GM10266 (cell line): ENCODE measurements around the gene KTN1.

Experiments
- DNase-seq: peaks from one replicate; pipeline ENCODE4 v3.0.0; 2012; ENCODE audit errors: extremely low spot score
- TF ChIP-seq, protein P1 (sequence below): IDR thresholded peaks from 2 replicates; pipeline ENCODE4 v1.5.1; 2012; ENCODE audit warnings: mild to moderate bottlenecking, low read depth; ENCODE audit not compliant: control insufficient read depth, insufficient read depth; ENCODE audit errors: missing control alignments

KTN1 gene

DNA sequence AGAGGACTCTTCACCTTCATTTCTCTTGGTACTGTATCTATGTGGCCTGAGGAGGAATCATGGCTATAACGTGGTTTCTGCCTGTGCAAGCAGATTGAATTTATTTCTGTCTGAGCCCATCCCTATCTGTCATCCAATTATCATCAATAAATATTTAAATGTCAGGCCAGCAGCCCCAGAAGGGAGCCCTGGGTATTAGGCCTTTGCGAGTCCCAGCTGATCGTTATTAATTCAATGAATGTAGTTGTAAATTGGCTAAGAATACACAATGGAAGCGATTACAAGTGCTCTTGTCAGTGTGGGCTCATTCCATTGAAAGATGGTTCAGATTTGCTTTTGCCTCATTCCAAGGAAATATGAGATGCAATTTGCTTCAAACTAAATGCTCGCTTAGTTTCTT is 142.0 kb downstream of the KTN1 start:
- TF ChIP-seq, protein P1, sequence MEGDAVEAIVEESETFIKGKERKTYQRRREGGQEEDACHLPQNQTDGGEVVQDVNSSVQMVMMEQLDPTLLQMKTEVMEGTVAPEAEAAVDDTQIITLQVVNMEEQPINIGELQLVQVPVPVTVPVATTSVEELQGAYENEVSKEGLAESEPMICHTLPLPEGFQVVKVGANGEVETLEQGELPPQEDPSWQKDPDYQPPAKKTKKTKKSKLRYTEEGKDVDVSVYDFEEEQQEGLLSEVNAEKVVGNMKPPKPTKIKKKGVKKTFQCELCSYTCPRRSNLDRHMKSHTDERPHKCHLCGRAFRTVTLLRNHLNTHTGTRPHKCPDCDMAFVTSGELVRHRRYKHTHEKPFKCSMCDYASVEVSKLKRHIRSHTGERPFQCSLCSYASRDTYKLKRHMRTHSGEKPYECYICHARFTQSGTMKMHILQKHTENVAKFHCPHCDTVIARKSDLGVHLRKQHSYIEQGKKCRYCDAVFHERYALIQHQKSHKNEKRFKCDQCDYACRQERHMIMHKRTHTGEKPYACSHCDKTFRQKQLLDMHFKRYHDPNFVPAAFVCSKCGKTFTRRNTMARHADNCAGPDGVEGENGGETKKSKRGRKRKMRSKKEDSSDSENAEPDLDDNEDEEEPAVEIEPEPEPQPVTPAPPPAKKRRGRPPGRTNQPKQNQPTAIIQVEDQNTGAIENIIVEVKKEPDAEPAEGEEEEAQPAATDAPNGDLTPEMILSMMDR = no peak
- DNase-seq = no peak

DNA sequence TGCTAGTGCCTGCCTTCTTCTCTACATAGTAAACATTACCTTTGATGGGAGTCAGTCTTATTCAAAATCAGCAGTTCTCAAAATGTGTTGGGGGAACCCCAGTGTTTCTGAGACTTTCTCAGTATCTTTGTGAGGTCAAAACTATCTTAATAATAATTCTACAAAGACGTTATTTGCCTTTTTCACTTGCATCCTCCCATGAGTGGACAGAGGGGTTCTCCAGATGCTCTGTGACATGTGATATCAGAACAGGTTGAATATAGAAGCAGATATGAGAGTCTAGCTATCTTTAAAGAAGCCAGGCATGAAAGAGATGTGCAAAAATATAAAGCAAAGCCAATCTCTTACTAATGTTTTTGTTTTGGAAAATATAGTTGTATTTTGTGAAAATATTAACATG is 144.7 kb downstream of the KTN1 start:
- DNase-seq = no peak
- TF ChIP-seq, protein P1 = no peak

- no peak for DNase-seq
- TF ChIP-seq, protein P1 = no peak
Observed at GRCh38 chr14:55730592-55731310, 150.7 kb downstream of the KTN1 start.

DNA sequence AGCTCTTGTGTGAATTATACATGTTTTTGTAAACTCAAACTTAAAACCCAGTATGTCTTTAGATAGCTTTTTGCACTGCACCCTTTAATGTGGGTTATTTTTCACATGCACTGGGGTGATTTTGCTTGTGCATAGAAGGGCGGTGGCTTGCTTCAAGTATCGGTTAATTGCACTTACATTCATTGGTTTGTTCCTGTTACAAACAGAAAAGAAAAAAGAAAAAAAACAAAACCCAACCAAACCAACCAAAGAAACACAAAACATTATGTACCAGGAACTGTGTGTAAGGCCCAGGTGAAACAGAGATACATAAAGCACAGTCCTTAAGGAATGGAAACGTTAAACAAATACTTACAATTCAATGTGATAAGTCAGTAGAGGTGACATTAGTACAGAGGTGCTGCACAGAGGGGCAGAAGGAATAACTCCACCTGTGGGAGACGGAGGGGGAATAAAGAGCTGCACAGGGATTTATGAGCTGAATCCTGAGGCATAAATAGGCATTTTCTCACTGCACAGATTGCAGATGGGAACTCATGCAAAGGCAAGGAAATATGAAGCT is 151.4 kb downstream of the KTN1 start:
- TF ChIP-seq, protein P1 = no peak
- DNase-seq = no peak

- TF ChIP-seq, protein P1 = peak; percentile 61
- DNase-seq = peak; percentile 21
Observed at GRCh38 chr14:55731881-55732498, 152.0 kb downstream of the KTN1 start.

GRCh38 chr14:55733599-55733998 is 153.6 kb downstream of the KTN1 start:
- no peak for DNase-seq
- TF ChIP-seq, protein P1 = no peak
